SK-N-SH (cell line): Measurements from ENCODE around the gene ZNF319. TPM values are rescaled to one million over a fixed set of nuclear protein-coding genes. Genes with fewer than 3 reads are reported as not detected.

Experiments used
- CTCF ChIA-PET: fragments of 300-600, 350-600 bp; formaldehyde crosslinking; extraction: SDS; loops from one replicate; lab custom pipeline; 2021; lab: Yijun Ruan, JAX
- POLR2A ChIA-PET: fragments of 350-600 bp; sonication (Branson Sonifier 250); formaldehyde crosslinking; extraction: SDS; loops from one replicate; lab custom pipeline; 2020; ENCODE audit warnings: antibody characterized with exemption, inconsistent platforms; lab: Yijun Ruan, JAX
- DNase-seq: peaks from one replicate; pipeline ENCODE4 v3.0.0; 2012
- H2AFZ ChIP-seq: fragments of 200-600 bp; sonication (generic); 2 replicates; pipeline ENCODE4 v1.8.1; 2016; ENCODE audit warnings: antibody characterized with exemption, mild to moderate bottlenecking, low read depth
- H3F3A ChIP-seq: fragments of 200-600 bp; sonication (generic); replicated peaks from 2 replicates; pipeline ENCODE3; 2016; ENCODE audit warnings: antibody characterized with exemption, mild to moderate bottlenecking; ENCODE audit not compliant: insufficient read depth
- H3K27ac ChIP-seq, 2 experiments: fragments of 200-500 bp in 1 of 2; fragments of 200-600 bp in 1 of 2; sonication (Bioruptor generic) in 1 of 2; sonication (generic), shearing (Covaris generic) in 1 of 2; 2 replicates each; pipeline versions ENCODE4 v1.5.1 to v1.6.1; 2014 to 2016; ENCODE audit warnings: low read depth in 2 of 2, inconsistent platforms in 1 of 2, low read length in 1 of 2, mild to moderate bottlenecking in 1 of 2, mixed read lengths in 1 of 2
- H3K27me3 ChIP-seq: fragments of 200-600 bp; sonication (generic), shearing (Covaris generic); 2 replicates; pipeline ENCODE4 v1.6.1; 2016; ENCODE audit warnings: mixed run types; ENCODE audit not compliant: insufficient read depth
- H3K36me3 ChIP-seq, 2 experiments: fragments of 200-500 bp in 1 of 2; fragments of 200-600 bp in 1 of 2; sonication (Bioruptor generic) in 1 of 2; sonication (generic) in 1 of 2; replicated peaks in 1 of 2; 2 replicates each; pipeline versions ENCODE3 to v1.5.1; 2014 to 2016; ENCODE audit warnings: low read length in 1 of 2, mild to moderate bottlenecking in 1 of 2; ENCODE audit not compliant: insufficient read depth in 2 of 2, control insufficient read depth in 1 of 2
- H3K4me1 ChIP-seq, 2 experiments: fragments of 200-500 bp in 1 of 2; fragments of 200-600 bp in 1 of 2; sonication (Bioruptor generic) in 1 of 2; sonication (generic), shearing (Covaris generic) in 1 of 2; 2 replicates each; pipeline versions ENCODE4 v1.5.1 to v1.6.1; 2014 to 2016; ENCODE audit warnings: low read depth in 1 of 2, low read length in 1 of 2, mixed run types in 1 of 2; ENCODE audit not compliant: insufficient read depth in 2 of 2, control insufficient read depth in 1 of 2
- H3K4me2 ChIP-seq: fragments of 200-600 bp; sonication (generic), shearing (Covaris generic); 2 replicates; pipeline ENCODE4 v1.6.1; 2017; ENCODE audit warnings: mixed run types
- H3K4me3 ChIP-seq, 2 experiments: fragments of 200-500 bp in 1 of 2; fragments of 200-600 bp in 1 of 2; sonication (Bioruptor generic) in 1 of 2; sonication (generic), shearing (Covaris generic) in 1 of 2; 2 replicates each; pipeline versions ENCODE4 v1.5.1 to v1.8.1; 2014 to 2016; ENCODE audit warnings: low read depth in 2 of 2, inconsistent platforms in 1 of 2, low read length in 1 of 2, mild to moderate bottlenecking in 1 of 2, mixed read lengths in 1 of 2, moderate library complexity in 1 of 2
- H3K79me2 ChIP-seq: fragments of 200-600 bp; sonication (generic); 2 replicates; pipeline ENCODE4 v1.8.1; 2017; ENCODE audit warnings: mild to moderate bottlenecking; ENCODE audit not compliant: insufficient read depth
- H3K9ac ChIP-seq: fragments of 200-600 bp; sonication (generic); 2 replicates; pipeline ENCODE4 v1.6.1; 2017; ENCODE audit warnings: mixed run types
- H3K9me2 ChIP-seq: fragments of 200-600 bp; sonication (generic); 2 replicates; pipeline ENCODE4 v1.6.1; 2017; ENCODE audit warnings: mixed run types
- H3K9me3 ChIP-seq: fragments of 200-600 bp; sonication (generic); 2 replicates; pipeline ENCODE4 v1.6.1; 2017; ENCODE audit warnings: mixed run types, mild to moderate bottlenecking, moderate library complexity
- H4K20me1 ChIP-seq: fragments of 200-600 bp; sonication (generic); 2 replicates; pipeline ENCODE4 v1.6.1; 2017; ENCODE audit warnings: mild to moderate bottlenecking, mixed run types; ENCODE audit not compliant: insufficient read depth
- ELF1 ChIP-seq: IDR thresholded peaks from 2 replicates; pipeline ENCODE4 v1.4.0; 2012
- EP300 ChIP-seq, 2 experiments: IDR thresholded peaks; 2 replicates each; pipeline versions ENCODE4 v1.4.0 to v1.6.1; 2012; ENCODE audit warnings: borderline replicate concordance in 1 of 2, low read depth in 1 of 2, low read length in 1 of 2
- EZH2phosphoT487 ChIP-seq: fragments of 200-600 bp; sonication (generic); IDR thresholded peaks from 2 replicates; pipeline ENCODE4 v1.6.1; 2017; ENCODE audit warnings: low read depth, mixed run types, mild to moderate bottlenecking, antibody characterized with exemption, moderate library complexity, borderline replicate concordance
- GABPA ChIP-seq: IDR thresholded peaks from 2 replicates; pipeline ENCODE4 v1.4.0; 2012; ENCODE audit warnings: low read depth, mild to moderate bottlenecking
- GATA2 ChIP-seq: sonication (generic); formaldehyde crosslinking; IDR thresholded peaks from 2 replicates; pipeline ENCODE4 v1.5.0; 2020; ENCODE audit warnings: mild to moderate bottlenecking, missing genetic modification reagents
- JUND ChIP-seq: IDR thresholded peaks from 2 replicates; pipeline ENCODE4 v1.4.0; 2012
- NFIC ChIP-seq: IDR thresholded peaks from 2 replicates; pipeline ENCODE4 v1.4.0; 2012; ENCODE audit warnings: borderline replicate concordance
- NRF1 ChIP-seq: IDR thresholded peaks from 2 replicates; pipeline ENCODE4 v1.6.1; 2012; ENCODE audit warnings: low read depth, mild to moderate bottlenecking, low read length
- POLR2AphosphoS5 ChIP-seq: IDR thresholded peaks from 2 replicates; pipeline ENCODE4 v1.6.1; 2012; ENCODE audit warnings: low read depth, low read length
- RFX5 ChIP-seq: IDR thresholded peaks from 2 replicates; pipeline ENCODE4 v1.6.1; 2012; ENCODE audit warnings: mild to moderate bottlenecking, improper control_type of control experiment, low read length
- SMC3 ChIP-seq: IDR thresholded peaks from 2 replicates; pipeline ENCODE4 v1.6.1; 2012; ENCODE audit warnings: low read depth, low read length, improper control_type of control experiment
- TAF1 ChIP-seq: IDR thresholded peaks from 2 replicates; pipeline ENCODE4 v1.6.1; 2012; ENCODE audit warnings: low read depth, mild to moderate bottlenecking, low read length, moderate library complexity, borderline replicate concordance
- TEAD4 ChIP-seq: IDR thresholded peaks from 2 replicates; pipeline ENCODE4 v1.4.0; 2012; ENCODE audit warnings: mild to moderate bottlenecking, borderline replicate concordance; ENCODE audit not compliant: insufficient read depth
- YY1 ChIP-seq: IDR thresholded peaks from 2 replicates; pipeline ENCODE4 v1.4.0; 2012; ENCODE audit warnings: low read depth, mild to moderate bottlenecking
- WGBS: methylation state at CpG from one replicate; pipeline ENCODE4 v1.1.6; 2017; ENCODE audit warnings: low lambda C conversion rate; 5-methylcytosine and 5-hydroxymethylcytosine counted together
- polyA plus RNA-seq, 3 experiments: library from polyadenylated mRNA; depleted of rRNA; stranded (reverse); fragments of >200 nt; gene quantifications; 2 replicates each; pipeline ENCODE4 v1.2.3, GENCODE V29; 2012
- TF ChIP-seq, protein P1 (sequence below): IDR thresholded peaks from 2 replicates; pipeline ENCODE4 v1.4.0; 2012; ENCODE audit warnings: low read depth, borderline replicate concordance
- TF ChIP-seq, protein P2 (sequence below): fragments of 200-600 bp; sonication (generic); IDR thresholded peaks from 2 replicates; pipeline ENCODE4 v1.6.1; 2017; ENCODE audit warnings: antibody characterized with exemption, mild to moderate bottlenecking, moderate library complexity
- TF ChIP-seq, protein P3 (sequence below): IDR thresholded peaks from 2 replicates; pipeline ENCODE4; 2012

ZNF319 gene
- polyA plus RNA-seq, 1 of the 3 experiments (the other 2 are of a cell fraction) = 7.6 TPM

DNA sequence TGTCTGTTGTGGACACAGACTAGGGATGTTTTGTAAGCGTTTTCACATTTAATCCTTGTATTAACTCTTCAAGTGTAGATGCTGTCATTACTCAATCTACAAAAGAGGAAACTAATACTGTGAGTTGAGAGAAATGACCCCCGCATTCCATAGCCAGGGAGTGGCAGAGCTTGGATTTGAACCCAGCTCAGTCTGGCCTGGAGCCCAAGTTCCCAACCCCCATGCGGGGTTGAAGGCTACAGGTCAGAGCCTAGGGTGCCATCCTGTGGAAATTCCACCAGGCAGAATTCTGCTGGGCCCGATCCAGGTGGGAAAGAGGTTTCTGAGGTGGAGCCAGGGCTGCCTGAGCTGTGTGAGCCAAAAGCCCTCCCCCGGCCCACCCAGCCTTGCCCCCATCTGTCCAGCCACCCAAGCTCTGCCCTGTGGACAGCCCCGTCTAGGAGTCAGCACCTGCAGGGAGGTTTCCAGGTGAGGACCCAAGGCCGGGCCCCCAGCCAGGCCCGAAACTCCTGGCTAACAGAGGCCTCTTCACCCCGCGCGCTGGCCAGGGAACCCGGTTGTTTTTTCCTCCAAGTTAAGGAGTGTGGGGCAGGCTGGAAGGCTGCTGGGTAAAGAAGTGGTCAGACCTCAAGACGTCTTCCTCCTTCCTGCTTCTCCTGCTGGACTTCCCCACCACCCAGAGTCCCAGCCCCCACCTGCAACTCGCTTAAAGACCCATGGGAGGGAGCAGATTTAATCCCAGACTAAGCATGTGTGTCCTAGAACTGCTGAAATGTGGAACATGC, 30.7 kb upstream of the ZNF319 start:
- Histone ChIP-seq H3F3A (no peaks in the 10 kb centered on the region), H3K4me2 (no peak overlapping the region), H3K4me3 (no peak overlapping the region), H3K9me2 (no peaks in the 10 kb centered on the region), H3K9me3 (no peaks in the 10 kb centered on the region), H3K27me3 (peaks cover 13% of the 10 kb centered on the region), H2AFZ (no peak overlapping the region), H3K36me3 (no peaks in the 10 kb centered on the region), H3K79me2 (no peaks in the 10 kb centered on the region), H3K9ac (no peak overlapping the region), H4K20me1 (no peaks in the 10 kb centered on the region), H3K4me1 (peaks cover 0 to 69% of the 10 kb centered on the region in 2 experiments; a peak in 1 of 4 replicates), H3K27ac (no peak overlapping the region; a peak in 1 of 4 replicates)
- CTCF ChIA-PET = interaction anchor here (1.4 to 5.7 kb wide), 7 partner anchors 8 to 96 kb away, joined by 5 to 53 read pairs (median 15); partner anchors contain the start of gene CFAP20
- POLR2A ChIA-PET = no interaction called here
- WGBS = 63% methylated on average over 9 of the region's 14 CpGs
- TF ChIP-seq JUND (no peak), EP300 (IDR thresholded peaks at IDR 0.05; ENCODE audit: borderline replicate concordance in 1 of 2, low read depth in 1 of 2, low read length in 1 of 2) (no peak), TAF1 (no peak), TEAD4 (no peak), RFX5 (no peak), YY1 (no peak), NRF1 (no peak), GATA2 (CRISPR knock-in tag) (no peak), EZH2phosphoT487 (no peak)
- TF ChIP-seq, protein P1, sequence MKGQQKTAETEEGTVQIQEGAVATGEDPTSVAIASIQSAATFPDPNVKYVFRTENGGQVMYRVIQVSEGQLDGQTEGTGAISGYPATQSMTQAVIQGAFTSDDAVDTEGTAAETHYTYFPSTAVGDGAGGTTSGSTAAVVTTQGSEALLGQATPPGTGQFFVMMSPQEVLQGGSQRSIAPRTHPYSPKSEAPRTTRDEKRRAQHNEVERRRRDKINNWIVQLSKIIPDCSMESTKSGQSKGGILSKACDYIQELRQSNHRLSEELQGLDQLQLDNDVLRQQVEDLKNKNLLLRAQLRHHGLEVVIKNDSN = no peak
- TF ChIP-seq, protein P2, sequence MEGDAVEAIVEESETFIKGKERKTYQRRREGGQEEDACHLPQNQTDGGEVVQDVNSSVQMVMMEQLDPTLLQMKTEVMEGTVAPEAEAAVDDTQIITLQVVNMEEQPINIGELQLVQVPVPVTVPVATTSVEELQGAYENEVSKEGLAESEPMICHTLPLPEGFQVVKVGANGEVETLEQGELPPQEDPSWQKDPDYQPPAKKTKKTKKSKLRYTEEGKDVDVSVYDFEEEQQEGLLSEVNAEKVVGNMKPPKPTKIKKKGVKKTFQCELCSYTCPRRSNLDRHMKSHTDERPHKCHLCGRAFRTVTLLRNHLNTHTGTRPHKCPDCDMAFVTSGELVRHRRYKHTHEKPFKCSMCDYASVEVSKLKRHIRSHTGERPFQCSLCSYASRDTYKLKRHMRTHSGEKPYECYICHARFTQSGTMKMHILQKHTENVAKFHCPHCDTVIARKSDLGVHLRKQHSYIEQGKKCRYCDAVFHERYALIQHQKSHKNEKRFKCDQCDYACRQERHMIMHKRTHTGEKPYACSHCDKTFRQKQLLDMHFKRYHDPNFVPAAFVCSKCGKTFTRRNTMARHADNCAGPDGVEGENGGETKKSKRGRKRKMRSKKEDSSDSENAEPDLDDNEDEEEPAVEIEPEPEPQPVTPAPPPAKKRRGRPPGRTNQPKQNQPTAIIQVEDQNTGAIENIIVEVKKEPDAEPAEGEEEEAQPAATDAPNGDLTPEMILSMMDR = no peak
- peak; percentile 14 for DNase-seq

DNA sequence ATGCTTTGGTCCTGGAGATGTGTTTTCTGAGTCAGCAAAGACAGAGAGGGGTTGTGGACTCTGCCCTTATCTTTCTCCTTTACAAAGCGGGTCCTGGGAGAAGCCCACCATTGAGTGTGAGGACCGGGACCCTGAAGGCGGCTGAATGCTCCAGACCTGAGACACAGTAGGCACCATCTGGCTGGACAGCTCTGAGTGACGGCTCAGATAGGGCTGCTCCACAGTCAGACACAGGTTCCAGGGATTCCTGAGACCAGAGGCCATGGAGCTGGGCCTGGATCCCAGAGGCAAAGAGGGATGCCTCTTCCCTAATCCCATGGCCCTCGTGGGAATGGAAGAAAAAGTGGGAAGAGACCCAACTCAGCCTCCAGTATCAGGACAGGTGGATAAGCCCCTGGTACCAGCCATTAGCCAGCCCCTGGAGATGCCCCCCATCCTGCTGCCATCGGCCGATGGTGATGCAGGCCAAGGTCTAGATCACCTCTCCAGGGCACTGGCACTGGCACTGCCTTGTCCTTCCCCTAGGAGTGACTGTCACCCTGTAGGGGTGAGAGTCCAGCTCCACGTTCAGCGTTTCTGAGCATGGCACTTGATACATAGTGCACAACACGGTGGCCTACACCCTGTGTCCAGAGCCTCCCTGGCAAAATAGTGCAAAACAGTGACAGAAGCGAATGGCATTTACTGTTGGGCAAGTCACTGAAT, 29.8 kb upstream of the ZNF319 start:
- H2AFZ ChIP-seq = no peak overlapping the region
- no peak overlapping the region for H3K4me2 ChIP-seq
- no peaks in the 10 kb centered on the region for H3K36me3 ChIP-seq
- H3K79me2 ChIP-seq = no peaks in the 10 kb centered on the region
- CTCF ChIA-PET = interaction anchor here (0.8 to 5.4 kb wide), 4 partner anchors 66 to 141 kb away, joined by 3 to 75 read pairs (median 9); no protein-coding TSS in a partner anchor
- no peaks in the 10 kb centered on the region for H4K20me1 ChIP-seq
- peaks cover 13% of the 10 kb centered on the region for H3K27me3 ChIP-seq
- WGBS = 94% methylated on average over 8 of the region's 11 CpGs
- H3K9me3 ChIP-seq = no peaks in the 10 kb centered on the region
- H3K9ac ChIP-seq = no peak overlapping the region
- POLR2A ChIA-PET = no interaction called here
- H3F3A ChIP-seq = no peaks in the 10 kb centered on the region
- H3K4me3 ChIP-seq = no peak overlapping the region
- no peaks in the 10 kb centered on the region for H3K9me2 ChIP-seq
- H3K4me1 ChIP-seq = peaks cover 0 to 61% of the 10 kb centered on the region in 2 experiments; a peak in 1 of 4 replicates
- H3K27ac ChIP-seq = no peak overlapping the region
- DNase-seq = no peak
- TF ChIP-seq, protein P3, sequence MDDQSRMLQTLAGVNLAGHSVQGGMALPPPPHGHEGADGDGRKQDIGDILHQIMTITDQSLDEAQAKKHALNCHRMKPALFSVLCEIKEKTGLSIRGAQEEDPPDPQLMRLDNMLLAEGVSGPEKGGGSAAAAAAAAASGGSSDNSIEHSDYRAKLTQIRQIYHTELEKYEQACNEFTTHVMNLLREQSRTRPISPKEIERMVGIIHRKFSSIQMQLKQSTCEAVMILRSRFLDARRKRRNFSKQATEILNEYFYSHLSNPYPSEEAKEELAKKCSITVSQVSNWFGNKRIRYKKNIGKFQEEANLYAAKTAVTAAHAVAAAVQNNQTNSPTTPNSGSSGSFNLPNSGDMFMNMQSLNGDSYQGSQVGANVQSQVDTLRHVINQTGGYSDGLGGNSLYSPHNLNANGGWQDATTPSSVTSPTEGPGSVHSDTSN = no peak
- no peak for TF ChIP-seq YY1
- TF ChIP-seq RFX5 = no peak
- no peak for TF ChIP-seq GABPA
- TF ChIP-seq SMC3 = no peak
- TF ChIP-seq ELF1 = no peak
- no peak for TF ChIP-seq POLR2AphosphoS5
- no peak for TF ChIP-seq TAF1
- no peak for TF ChIP-seq NFIC
- no peak for TF ChIP-seq EP300 (IDR thresholded peaks at IDR 0.05; ENCODE audit: borderline replicate concordance in 1 of 2, low read depth in 1 of 2, low read length in 1 of 2)
- TF ChIP-seq, protein P2 = no peak
